SK-MEL-5 (cell line): Measurements from ENCODE around the gene SLC6A8. TPM values are rescaled to one million over a fixed set of nuclear protein-coding genes. Genes with fewer than 3 reads are reported as not detected.
"Not testable (repeated sequence)": the region's sequence is repeated elsewhere in the genome, so short reads cannot be mapped to it uniquely, and the experiment has no call there.

ENCODE experiments used
- DNase-seq: peaks from one replicate; pipeline ENCODE4 v3.0.0-alpha.2; 2016; ENCODE audit warnings: low read depth, low spot score
- in situ Hi-C: cut with HindIII; loops from 2 replicates; pipeline ENCODE4 v1.10.0; 2016; ENCODE audit warnings: low sequenced_read_pairs, high pct_unique_total_duplicates, low pct_unique_long_range_greater_than_20kb
- total RNA-seq: library from RNA; depleted of rRNA; stranded (reverse); fragments of >200 nt; shearing (Covaris generic); gene quantifications from 2 replicates; pipeline ENCODE4 v1.2.3, GENCODE V29; 2014

SLC6A8 gene
- total RNA-seq, 1 experiment from 2014 or later, result 48.1 TPM

DNA sequence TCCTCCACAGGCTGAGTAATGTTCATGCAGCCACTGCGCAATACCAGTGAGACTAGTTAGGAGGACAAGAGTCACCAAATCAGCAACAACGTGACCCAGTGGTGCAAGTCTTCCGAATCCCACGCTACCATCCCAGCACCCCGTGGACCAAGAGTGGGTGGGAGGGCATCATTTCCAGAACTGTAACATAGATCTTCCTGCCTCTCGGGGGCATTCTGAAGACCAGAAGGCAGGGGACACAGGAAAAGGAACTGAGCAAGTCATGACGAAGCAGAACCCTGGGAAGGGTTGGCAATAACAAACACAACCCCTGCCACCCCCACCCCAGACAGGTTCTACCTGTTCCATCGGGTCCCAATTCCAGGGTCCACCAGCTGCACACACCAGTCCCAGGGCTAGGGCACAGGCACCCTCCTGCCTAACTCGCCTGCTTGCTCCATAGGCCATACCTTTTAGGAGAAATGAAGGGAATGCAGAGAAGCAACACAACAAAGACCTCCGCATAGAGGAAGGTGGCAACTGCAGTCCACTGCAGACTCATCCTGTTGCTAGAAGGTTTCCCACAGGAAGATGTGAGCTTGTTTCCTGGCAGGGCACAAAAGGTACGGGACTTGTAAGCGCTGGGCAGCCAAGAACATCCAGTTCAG is 35.1 kb downstream of the SLC6A8 start:
- DNase-seq, result no peak
- in situ Hi-C loops, result no loop called here

DNA sequence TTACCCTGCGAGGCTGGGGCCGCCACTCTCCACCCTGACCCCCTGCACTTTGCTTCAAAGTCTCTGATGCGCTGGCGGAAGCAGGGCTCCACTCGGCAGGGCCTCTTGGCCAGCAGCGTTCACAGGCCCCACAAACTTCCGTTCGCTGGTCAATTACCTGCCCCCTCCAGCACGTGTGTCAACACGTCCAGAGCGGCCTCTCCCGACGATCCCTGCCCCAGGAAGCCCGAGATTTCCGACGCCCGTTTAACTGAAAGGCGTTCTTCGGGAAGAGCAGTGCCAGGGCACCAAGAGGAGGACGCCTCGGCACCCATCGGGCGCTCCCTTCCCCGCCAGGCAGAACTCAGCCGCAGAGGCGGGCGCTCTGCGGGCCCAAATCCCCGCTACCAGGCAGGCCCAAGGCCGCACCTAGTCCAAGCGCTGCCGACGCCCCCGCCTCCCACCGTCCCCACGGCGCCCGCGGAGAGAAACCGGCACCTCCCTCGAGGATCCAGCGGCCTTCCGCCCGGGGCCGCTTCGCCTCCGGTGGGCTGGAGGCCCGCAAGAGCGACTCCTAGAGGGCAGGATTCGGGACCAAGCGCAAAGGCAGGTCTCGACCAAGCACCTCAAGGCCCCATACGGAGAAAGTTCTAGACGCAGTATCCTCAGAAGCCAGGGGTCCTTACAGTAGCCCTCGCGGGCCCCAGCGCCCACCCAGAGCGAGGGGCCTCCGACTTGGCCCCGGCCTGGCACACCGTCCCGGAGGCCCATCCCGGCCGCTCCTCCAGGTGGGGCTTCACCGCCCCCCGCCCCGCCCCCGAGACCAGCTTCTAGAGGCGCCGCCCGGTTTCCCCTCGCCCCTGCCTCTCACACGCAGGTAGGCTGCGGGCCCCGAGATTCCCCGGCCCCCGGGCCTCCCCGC is 35.9 kb downstream of the SLC6A8 start:
- peak; percentile 47 for DNase-seq
- in situ Hi-C loops, result no loop called here

DNA sequence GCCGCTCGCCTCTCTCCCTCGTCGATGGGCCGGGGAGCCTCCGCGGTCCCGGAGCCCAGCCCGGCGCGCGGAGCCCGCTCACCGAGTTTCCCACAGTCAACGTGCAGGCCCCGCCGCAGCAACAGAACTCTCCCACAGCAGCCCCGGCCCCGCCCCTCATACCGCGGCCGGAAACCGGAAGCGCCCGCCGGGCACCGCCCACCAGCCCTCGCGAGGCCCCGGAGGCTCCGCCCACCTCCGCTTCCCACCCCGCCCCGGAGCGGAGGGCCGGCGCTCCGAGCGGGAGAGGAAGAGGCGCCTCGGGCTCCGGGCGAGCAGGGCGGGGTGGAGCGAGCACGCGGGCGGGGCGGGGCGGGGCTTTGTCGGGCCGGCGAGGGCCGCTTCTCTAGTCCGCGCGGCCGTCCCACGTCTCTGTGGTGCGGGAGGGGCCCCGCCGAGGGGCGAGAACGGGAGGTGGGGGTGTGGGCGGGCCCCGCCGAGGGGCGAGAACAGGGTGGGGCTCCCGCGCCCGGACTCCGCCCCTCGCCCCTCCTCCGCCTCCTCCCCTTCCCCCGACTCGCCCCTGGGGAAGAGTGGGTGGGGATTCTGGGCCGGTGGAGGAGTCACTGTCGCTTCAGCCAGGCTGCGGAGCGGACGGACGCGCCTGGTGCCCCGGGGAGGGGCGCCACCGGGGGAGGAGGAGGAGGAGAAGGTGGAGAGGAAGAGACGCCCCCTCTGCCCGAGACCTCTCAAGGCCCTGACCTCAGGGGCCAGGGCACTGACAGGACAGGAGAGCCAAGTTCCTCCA is 36.7 kb downstream of the SLC6A8 start, which contains the start of the genes ABCD1 and BCAP31:
TSS of gene ABCD1 (plus strand) at position 605 of the 787 bp plus-strand sequence. CDS start 411 bp downstream, outside the sequence.
TSS of gene BCAP31 (minus strand) at position 136 of the 787 bp plus-strand sequence. CDS start 1,143 bp downstream, outside the sequence.
- DNase-seq, result peak; percentile 83
- in situ Hi-C loops, result no loop called here

DNA sequence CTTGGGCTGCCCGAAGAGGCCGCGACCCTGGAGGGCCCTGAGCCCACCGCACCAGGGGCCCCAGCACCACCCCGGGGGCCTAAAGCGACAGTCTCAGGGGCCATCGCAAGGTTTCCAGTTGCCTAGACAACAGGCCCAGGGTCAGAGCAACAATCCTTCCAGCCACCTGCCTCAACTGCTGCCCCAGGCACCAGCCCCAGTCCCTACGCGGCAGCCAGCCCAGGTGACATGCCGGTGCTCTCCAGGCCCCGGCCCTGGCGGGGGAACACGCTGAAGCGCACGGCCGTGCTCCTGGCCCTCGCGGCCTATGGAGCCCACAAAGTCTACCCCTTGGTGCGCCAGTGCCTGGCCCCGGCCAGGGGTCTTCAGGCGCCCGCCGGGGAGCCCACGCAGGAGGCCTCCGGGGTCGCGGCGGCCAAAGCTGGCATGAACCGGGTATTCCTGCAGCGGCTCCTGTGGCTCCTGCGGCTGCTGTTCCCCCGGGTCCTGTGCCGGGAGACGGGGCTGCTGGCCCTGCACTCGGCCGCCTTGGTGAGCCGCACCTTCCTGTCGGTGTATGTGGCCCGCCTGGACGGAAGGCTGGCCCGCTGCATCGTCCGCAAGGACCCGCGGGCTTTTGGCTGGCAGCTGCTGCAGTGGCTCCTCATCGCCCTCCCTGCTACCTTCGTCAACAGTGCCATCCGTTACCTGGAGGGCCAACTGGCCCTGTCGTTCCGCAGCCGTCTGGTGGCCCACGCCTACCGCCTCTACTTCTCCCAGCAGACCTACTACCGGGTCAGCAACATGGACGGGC is 37.5 kb downstream of the SLC6A8 start:
- in situ Hi-C loops, result no loop called here
- DNase-seq, result no peak

DNA sequence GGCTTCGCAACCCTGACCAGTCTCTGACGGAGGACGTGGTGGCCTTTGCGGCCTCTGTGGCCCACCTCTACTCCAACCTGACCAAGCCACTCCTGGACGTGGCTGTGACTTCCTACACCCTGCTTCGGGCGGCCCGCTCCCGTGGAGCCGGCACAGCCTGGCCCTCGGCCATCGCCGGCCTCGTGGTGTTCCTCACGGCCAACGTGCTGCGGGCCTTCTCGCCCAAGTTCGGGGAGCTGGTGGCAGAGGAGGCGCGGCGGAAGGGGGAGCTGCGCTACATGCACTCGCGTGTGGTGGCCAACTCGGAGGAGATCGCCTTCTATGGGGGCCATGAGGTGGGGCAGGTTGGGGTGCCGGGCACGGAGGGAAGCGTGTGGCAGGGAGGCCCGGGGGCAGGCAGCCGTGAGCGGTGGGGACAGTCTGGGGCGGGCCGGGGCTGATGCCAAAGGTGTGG is 38.1 kb downstream of the SLC6A8 start:
- in situ Hi-C loops, result no loop called here
- no peak for DNase-seq

DNA sequence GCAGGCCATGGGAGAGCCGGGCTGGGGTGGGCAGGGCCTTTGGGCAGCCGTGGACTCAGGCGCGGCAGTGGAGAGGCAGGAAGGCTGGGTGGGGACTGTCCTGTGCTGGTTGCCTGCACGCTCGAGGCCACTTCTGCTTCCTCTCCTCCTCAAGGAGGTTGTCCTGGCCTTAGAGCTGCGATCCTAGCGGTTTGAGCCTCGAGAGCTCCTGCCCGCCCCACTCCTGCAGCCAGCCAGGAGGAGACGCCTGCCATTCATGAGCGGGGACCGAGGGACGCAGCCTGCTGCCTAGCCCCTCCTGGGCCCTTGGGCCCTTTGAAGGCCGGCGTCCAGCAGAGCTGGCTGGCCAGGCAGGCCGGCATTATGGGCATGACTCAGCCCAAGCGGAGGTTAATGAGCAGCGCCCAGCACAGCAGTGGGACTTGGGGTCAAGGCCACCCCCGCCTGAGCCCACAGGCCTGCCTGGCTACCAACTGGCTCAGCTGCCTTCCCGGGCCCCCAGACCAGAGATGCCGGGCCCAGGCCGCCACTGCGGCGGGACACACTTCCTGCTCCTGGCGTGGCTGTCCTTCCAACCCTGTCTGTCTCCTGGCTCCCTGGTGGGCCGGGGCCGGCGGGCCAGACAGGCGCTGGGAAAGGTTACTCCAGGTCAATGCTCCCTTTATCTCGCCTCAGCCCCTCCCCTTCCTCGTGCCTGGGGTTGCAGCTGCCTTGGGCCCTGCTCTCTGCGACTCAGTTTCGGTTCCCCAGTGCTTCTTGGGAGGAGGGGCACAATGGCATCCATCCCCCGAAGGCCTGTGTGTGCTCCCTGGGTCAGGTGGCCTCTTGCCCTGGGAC is 38.8 kb downstream of the SLC6A8 start:
- in situ Hi-C loops, result no loop called here
- DNase-seq, result peak; percentile 86

DNA sequence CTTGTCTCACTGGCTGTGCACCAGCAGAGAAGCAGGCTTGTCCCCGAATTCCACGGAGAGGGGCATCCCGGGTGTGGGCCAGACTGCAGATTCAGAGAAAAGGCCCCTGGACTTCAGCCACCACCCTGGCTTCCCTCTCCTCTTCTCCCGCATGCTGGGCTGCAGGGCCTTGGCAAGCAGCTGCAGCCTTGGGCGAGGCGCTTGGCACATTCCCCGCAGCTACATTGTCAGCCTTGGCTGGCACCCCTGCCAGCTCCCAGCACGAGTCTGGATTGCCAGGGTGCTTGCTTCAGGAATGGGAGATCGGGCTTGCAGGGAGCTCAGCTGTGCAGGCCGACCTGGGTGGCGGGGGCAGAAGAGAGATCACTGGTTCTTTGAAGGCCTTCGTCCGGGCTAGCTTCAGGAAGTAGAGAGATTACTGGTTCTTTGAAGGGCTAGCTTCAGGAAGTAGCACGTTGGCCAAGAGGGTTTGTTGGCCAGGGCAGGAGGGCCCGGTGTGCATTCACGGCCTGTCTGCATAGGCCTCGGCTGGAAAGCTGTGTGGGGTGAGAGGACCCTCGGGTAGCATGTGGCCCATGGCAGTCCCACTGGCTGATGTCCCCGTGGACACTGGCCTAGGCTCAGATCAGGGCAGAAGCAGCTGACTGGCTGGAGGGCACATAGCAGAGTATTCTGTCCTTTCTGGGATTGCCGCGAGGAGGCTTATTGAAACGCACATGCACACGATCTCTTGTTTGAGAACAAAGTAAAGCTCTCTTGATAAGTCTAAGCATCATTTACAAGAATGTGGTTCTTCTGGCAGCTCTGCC is 39.6 kb downstream of the SLC6A8 start:
- in situ Hi-C loops, result no loop called here
- no peak for DNase-seq

DNA sequence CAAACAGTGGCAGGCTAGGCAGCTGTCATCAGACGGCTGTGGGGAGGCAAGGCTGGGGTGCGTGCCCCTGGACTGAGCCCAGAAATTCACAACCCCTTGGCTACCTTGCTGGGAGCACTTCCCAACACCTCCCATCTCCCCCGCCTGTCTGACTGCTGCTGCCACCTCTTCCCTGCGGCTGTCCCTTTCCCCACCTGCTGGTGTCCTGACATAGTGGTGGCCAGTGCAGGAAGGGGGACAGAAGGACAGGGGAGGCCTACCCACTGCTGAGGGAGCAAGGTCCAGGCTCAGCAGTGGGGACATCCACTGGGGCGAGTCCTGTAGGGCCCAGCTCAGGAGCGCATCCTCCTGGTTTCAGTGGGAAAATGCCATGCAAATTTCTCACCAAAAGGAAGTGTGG is 40.4 kb downstream of the SLC6A8 start:
- DNase-seq, result no peak
- in situ Hi-C loops, result no loop called here

DNA sequence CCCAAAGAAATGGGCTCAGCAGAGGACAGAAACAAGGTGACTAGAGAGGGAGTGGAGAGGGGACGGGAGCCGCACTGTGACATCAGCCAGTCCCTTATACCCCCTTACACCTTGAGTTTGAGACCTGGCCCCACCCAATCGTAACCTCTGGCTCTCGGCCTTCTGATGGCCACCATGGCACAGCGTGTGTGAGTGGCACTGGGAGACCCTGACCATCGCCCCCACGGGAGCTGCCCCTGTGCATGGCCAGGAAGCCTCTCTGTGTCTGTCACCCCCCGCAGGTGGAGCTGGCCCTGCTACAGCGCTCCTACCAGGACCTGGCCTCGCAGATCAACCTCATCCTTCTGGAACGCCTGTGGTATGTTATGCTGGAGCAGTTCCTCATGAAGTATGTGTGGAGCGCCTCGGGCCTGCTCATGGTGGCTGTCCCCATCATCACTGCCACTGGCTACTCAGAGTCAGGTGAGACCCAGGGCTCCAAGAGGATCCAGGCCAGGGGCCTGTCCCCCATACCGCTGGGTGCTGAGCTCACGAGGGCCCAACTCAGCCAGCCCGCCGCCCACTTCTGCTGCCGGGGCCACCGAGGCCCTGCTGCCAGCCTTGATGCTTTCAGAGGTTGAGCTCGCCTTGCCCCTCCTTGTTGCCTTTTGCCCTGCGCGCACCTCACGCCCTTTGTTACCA is 41.4 kb downstream of the SLC6A8 start:
- DNase-seq, result no peak
- in situ Hi-C loops, result no loop called here

DNA sequence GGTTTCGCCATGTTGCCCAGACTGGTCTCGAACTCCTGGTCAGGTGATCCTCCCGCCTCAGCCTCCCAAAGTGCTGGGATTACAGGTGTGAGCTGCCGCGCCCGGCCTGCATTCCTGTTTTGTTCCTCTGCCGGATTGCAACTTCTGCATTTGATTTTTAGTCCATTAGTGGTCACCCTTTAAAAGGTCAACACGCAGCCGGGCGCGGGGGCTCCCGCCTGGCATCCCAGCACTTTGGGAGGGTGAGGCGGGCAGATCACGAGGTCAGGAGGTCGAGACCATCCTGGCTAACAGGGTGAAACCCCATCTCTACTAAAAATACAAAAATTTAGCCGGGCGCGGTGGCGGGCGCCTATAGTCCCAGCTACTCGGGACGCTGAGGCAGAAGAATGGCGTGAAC is 42.4 kb downstream of the SLC6A8 start:
- DNase-seq, in situ Hi-C loops: not testable (repeated sequence)

DNA sequence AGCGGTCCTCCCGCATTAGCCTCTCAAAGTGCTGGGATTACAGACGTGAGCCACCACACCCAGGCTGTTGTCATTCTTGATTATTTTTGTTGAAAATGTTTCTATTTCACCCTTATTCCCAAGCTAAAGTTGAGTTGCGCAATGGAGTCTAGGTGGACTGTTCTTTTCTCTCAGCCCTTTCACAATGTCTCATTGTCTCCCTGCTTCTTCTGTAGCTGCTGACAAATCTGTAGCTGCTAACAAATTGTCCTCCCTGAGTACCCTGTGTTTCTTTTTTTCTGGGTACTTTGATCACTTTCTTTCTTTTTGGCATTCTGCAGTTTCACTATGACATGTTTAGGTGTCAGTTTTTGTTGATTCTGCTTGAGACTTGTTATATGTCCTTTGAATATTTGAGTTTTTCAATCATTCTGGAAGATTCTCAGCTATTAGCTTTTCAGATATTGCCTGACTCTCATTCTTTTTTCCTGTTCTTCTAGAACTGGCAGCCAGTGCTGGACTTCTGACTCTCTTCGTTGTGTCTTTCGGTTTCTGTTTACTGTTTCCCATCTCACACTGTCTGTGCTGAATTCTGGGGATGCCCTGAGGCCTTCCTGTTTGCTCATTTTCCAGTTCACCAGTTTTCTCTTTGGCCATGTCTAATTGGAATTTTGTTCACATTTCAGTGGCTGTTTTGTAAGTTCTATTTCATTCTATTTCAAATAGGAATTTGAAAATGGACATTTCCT is 43.6 kb downstream of the SLC6A8 start:
- in situ Hi-C loops, result no loop called here
- DNase-seq, result no peak

DNA sequence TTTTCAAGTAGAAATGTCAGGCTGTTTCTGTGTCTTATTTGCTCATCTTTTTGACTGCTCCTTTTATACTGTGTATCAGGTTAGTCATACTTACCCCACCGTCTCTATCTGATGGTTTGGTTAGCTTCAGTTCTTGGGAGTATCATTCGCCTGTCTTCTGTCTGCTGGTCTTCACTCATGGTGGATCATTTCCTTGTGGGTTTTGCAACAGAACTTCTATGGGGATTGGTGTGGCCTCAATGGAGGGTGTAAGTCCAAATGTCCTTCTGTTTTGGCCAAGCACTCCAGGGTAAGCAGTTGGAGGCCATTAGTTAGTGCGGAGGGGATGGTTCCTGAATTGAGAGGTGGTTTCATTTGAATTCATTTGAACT is 44.1 kb downstream of the SLC6A8 start:
- no peak for DNase-seq
- in situ Hi-C loops, result no loop called here

DNA sequence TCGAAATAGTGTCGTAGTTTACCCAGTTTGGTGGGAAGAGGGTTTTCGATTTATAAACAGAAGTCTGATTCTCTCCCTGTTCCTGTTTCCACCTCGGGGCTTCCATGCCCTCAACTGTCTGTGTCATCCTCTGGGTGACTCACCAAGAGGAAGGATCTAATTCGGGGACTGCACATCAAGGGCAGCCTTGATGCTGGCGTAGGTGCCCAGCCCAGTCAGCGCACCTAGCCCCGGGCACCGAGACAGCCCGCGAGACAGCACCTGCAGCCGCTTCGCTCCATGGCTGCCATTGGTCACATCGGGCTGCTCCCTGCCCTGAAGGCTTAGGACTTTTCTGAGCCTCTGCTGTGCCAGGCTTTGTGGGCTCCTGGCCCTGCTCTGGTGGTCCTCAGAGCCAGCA is 44.7 kb downstream of the SLC6A8 start:
- DNase-seq, result peak; percentile 65
- in situ Hi-C loops, result no loop called here

DNA sequence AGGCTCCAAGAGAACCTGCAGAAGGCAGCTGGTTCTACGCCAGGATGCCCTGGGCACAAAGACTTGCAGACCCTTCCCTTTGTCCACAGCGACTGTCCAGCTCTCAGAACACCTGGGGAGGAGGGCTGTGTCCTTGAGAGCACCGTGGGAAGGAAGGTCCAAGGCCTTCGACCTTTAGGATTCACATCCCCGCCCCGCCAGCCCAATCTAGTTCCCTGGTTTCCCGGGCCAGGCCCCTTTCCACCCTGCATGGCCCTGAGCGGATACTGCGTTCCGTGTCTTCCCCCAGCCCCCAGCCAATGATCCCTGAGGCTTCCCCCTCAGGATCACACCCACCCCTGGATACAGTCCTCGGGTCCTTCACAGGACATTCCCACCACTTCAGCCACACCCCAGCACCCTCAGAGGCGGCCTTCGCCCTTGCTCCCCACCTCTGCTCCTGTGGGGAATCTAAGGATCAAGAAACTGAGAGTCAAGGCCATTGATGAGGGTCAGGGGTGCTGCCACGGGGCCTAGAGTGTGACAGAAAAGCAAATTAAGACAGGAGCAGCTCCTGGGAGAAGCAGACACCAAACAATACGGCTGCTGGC is 46.0 kb downstream of the SLC6A8 start:
- in situ Hi-C loops, result no loop called here

More for the DNA sequence above, 46.0 kb downstream of the SLC6A8 start:
- DNase-seq, result no peak
